ENCODE measurements around the gene GTF2I.
"Not testable (repeated sequence)": the region's sequence is repeated elsewhere in the genome, so short reads cannot be mapped to it uniquely, and the experiment has no call there.

The GTF2I gene

DNA sequence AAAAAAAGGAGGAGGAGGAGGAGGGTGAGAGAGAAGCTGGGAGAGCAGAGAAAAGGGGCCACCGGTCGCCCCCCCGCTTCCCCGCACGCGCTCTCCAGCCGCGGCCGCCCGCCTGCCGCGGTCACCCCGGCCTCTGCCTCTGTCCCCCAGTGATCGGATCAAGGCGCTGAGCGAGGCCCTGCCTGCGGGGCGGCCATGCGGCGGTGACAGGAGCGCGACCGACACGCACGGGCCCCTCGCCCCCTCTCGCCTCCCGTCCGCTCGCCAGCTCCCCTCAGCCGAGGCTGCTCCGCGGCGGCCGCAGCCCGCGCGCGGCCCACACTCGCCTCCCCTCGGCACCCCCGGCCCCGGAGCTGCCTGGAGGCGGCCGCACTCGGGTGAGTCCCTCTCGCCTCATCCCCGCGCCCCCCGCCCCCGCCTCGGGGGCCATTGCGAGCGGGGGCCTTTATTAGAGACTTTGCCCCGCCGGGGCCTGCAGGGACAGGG lies at the start of gene GTF2I:
Gene GTF2I (plus strand): TSS at position 27 of the 486 bp plus-strand sequence. CDS start 31,411 bp downstream, outside the sequence.
- DNase-seq (ENCODE audit: extremely low read depth in 1 of 2, low read depth in 1 of 2) = peak in 1 of 2 donors; percentile 26

- DNase-seq (ENCODE audit: extremely low read depth in 1 of 2, low read depth in 1 of 2) = no peak
Measured at GRCh38 chr7:74612015-74612829, 45.3 kb upstream of the GTF2I start.

GRCh38 chr7:74615933-74616780 lies 41.4 kb upstream of the GTF2I start:
- DNase-seq (ENCODE audit: extremely low read depth in 1 of 2, low read depth in 1 of 2) = no peak

DNA sequence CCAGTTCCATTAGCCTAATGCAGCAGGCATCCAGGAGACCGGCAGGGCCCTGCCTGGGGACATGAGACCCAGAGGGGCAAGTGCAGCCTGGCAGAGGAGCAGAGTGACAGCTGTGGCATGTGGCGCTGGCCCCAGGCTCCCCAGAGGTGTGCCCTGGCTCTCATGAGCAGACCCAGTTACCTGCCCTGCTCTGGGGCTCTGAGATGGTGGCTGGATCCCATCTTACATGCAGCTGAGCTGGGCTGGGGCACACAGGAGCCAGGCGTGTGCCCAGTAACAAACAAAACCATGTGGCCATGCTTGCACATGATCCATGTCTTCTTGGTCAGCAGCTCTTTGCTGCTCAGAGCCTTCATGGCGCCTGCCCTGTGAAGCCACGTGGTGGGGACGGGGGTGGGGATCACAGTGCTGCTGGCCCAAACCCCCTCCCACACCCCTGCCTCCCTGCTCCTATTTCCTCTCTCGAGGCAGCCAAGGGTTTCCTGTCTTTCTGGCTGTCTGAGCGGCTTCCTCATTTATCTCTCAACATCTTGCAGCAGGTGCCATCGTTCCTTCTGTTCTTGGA lies 40.3 kb upstream of the GTF2I start:
- no peak for DNase-seq (ENCODE audit: extremely low read depth in 1 of 2, low read depth in 1 of 2)

GRCh38 chr7:74619235-74619860 lies 38.2 kb upstream of the GTF2I start:
- no peak for DNase-seq (ENCODE audit: extremely low read depth in 1 of 2, low read depth in 1 of 2)

DNA sequence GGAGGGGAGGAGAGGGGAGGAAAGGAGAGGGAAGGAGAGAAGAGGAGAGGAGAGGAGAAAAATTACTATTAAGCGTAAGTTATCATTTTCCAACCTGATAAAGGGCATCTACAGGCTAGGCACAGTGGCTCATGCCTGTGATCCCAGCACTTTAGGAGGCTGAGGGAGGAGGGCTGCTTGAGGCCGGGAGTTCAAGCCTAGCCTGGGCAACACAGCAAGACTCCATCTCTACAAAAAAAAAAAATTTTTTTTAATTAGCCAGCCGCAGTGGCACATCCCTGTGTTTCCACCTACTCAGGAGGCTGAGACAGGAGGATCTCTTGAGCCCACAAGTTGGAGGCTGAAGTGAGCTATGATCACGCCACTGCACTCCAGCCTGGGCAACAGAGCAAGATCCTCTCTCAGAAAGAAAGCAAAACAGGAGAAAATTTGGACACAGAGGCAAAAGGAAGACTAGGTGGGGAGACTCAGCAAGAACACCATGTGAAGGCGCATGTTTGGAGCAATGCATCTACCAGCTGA lies 35.2 kb upstream of the GTF2I start:
- no peak for DNase-seq (ENCODE audit: extremely low read depth in 1 of 2, low read depth in 1 of 2)

DNA sequence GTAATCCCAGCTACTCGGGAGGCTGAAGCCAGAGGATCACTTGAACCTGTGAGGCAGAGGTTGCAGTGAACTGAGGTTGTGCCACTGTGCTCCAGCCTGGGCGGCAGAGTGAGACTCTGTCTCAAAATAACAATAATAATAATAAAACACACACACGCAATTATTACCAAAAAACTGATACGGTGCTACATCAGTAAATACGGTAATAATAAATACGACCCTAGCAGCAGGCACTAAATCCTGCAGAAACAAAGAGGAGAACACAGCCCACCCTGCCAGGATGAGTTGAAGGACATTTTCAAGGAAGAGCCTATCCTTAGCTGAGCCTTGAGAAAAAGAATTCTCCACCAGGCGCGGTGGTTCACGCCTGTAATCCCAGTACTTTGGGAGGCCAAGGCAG lies 34.4 kb upstream of the GTF2I start:
- DNase-seq (ENCODE audit: extremely low read depth in 1 of 2, low read depth in 1 of 2) = no peak

DNA sequence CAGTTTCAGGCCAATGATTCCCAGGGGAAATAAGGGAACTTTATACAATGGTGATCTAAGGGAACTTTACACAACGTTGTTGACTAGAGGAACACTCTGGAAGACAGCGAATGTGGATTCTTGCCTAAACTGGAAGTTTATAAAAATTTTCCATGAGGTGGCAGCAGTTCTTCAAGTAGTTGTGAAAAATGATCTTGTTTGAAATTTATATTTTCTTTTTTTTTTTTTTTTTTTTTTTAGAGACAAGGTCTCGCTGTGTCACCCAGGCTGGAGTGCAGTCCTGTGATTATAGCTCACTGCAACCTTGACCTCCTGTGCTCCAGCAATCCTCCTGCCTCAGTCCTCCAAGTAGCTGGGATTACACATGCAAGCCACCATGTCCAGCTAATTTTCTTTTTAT lies 32.1 kb upstream of the GTF2I start:
- DNase-seq (ENCODE audit: extremely low read depth in 1 of 2, low read depth in 1 of 2) = no peak

- no peak for DNase-seq (ENCODE audit: extremely low read depth in 1 of 2, low read depth in 1 of 2)
Measured at GRCh38 chr7:74627661-74628411, 29.7 kb upstream of the GTF2I start.

GRCh38 chr7:74632505-74632904 lies 25.0 kb upstream of the GTF2I start:
- no peak for DNase-seq (ENCODE audit: extremely low read depth in 1 of 2, low read depth in 1 of 2)

- DNase-seq (ENCODE audit: extremely low read depth in 1 of 2, low read depth in 1 of 2) = no peak
Measured at GRCh38 chr7:74633451-74633921, 24.0 kb upstream of the GTF2I start.

- no peak for DNase-seq (ENCODE audit: extremely low read depth in 1 of 2, low read depth in 1 of 2)
Measured at GRCh38 chr7:74637745-74638144, 19.8 kb upstream of the GTF2I start.

DNA sequence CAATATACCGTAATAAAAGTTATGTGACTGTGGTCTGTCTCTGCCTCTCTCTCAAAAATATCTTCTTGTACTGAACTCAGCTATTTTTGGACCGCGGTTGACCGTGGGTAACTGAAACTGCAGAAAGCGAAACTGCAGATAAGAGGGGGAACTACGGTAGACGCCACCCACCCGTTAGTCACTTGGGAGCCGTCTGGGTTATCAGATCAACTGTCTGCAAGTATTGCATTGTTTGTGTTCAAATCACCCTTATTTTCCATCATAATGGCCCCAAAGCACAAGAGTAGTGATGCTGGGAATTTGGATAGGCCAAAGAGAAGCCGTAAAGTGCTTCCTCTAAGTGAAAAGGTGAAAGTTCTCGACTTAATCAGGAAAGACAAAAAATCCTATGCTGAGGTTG lies 7.5 kb upstream of the GTF2I start:
- peak; percentile 52 to 57 for DNase-seq (ENCODE audit: extremely low read depth in 1 of 2, low read depth in 1 of 2)

- DNase-seq (ENCODE audit: extremely low read depth in 1 of 2, low read depth in 1 of 2) = not testable (repeated sequence)
Measured at GRCh38 chr7:74650493-74651132, 6.9 kb upstream of the GTF2I start.

DNA sequence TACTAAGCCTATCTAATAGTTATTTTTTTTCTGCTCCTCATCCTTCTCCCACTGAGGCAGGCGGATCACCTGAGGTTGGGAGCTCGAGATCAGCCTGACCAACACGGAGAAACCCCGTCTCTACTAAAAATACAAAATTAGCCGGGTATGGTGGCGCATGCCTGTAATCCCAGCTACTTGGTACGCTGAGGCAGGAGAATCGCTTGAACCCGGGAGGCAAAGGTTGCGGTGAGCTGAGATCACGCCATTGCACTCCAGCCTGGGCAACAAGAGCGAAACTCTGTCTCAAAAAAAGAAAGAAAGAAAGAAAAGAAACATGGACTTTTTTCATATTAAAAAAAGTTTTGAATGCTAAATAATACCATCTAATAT lies 6.4 kb upstream of the GTF2I start:
- not testable (repeated sequence) for DNase-seq (ENCODE audit: extremely low read depth in 1 of 2, low read depth in 1 of 2)

DNA sequence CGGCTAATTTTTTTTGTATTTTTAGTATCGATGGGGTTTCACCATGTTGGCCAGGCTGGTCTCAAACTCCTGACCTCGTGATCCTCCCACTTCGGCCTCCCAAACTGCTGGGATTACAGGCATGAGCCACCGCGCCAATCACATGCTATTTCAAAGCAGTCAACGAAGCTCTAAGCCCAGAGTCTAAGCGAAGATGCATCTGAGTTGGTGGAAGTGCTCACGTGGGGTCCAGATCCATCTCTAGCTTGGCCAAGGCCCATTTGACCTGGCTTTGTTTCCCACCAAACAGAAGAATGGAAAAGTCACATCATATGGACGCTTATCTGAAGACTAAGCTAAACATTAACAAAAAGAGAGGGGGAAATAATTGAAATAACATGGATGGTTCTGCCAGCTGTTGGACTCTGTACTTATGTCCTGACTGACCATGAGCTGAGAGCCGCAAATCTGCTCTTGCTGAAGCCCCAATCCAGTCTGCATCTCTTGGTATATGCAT lies 3.8 kb upstream of the GTF2I start:
- DNase-seq (ENCODE audit: extremely low read depth in 1 of 2, low read depth in 1 of 2) = no peak

DNA sequence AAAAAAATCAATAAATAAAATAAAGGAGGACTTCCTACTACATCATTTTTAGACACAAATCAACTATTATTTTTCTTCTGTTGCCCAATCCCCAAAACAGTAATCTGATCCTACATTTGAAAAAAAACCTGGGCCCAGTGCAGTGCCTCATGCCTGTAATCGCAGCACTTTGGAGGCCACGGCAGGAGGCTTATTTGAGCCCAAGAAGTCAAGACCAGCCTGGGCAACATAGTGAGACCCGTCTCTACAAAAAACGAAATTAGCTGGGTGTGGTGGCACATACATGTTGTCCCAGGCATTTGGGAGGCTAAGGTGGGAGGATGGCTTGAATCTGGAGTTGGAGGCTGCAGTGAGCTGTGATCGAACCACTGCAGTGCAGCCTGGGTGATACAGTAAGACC lies 2.7 kb upstream of the GTF2I start:
- no peak for DNase-seq (ENCODE audit: extremely low read depth in 1 of 2, low read depth in 1 of 2)

- no peak for DNase-seq (ENCODE audit: extremely low read depth in 1 of 2, low read depth in 1 of 2)
Measured at GRCh38 chr7:74655324-74655723, 2.2 kb upstream of the GTF2I start.

DNA sequence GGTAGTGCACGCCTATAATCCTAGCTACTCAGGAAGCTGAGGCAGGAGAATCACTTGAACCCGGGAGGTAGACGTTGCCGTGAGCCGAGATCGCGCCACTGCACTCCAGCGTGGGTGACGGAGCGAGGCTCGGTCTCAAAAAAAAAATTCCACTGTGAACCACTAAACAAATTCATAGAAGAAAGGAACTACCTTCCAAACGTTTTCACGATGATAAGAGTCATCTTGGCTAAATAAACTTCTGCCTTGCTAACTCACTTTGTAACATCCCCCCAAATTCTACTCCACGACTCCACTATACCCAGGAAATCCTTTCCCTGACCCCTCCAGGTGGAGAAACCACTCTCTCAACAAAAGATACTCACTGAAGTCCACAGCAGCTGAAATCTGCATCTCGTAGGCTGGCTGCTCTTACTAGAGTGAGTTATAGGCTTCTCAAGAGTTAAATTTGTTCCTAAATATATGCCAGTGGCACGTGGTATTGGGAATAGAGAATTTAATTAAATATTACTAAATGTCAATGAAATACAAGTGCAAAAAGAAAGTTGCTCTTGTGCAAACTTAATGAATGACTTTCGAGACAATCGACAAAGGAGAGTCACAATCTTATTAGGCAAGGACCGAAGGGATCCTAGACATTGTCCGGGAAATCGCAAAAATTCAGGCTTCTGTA lies 1.6 kb upstream of the GTF2I start:
- DNase-seq (ENCODE audit: extremely low read depth in 1 of 2, low read depth in 1 of 2) = no peak

Measured in activated CD8-positive, alpha-beta memory T cell treated with anti-CD3 and anti-CD28 coated beads for 1 hour (primary cell).